ACC112 (cell line): Measurements from ENCODE around the gene RUBCNL.

Experiments
- H2AFZ ChIP-seq: fragments of 200-600 bp; sonication (generic); one replicate; pipeline ENCODE4 v1.6.0; 2017; ENCODE audit warnings: antibody characterized with exemption, low read length; ENCODE audit not compliant: unreplicated experiment
- H3K27ac ChIP-seq: fragments of 200-600 bp; sonication (generic); 2 replicates; pipeline ENCODE4 v1.5.1; 2014; ENCODE audit warnings: low read depth, mild to moderate bottlenecking, antibody characterized with exemption, low read length, moderate library complexity
- H3K27me3 ChIP-seq: fragments of 200-600 bp; sonication (generic); 2 replicates; pipeline ENCODE4 v1.6.1; 2014; ENCODE audit warnings: mild to moderate bottlenecking, antibody characterized with exemption, low read length, moderate library complexity, mixed read lengths; ENCODE audit not compliant: insufficient read depth
- H3K36me3 ChIP-seq: fragments of 200-600 bp; sonication (generic); 2 replicates; pipeline ENCODE4 v1.6.1; 2016; ENCODE audit warnings: mild to moderate bottlenecking, antibody characterized with exemption, low read length, moderate library complexity, mixed read lengths; ENCODE audit not compliant: insufficient read depth
- H3K4me1 ChIP-seq: fragments of 200-600 bp; sonication (generic); one replicate; pipeline ENCODE4 v1.6.1; 2016; ENCODE audit warnings: low read length, mixed read lengths; ENCODE audit not compliant: insufficient read depth, unreplicated experiment, control insufficient read depth
- H3K4me3 ChIP-seq: fragments of 200-600 bp; sonication (generic); 2 replicates; pipeline ENCODE4 v1.5.1; 2014; ENCODE audit warnings: mild to moderate bottlenecking, low read depth, low read length
- H3K79me2 ChIP-seq: fragments of 200-600 bp; sonication (generic); one replicate; pipeline ENCODE4 v1.6.0; 2016; ENCODE audit warnings: low read length; ENCODE audit not compliant: control insufficient read depth, unreplicated experiment, insufficient read depth

The RUBCNL gene

DNA sequence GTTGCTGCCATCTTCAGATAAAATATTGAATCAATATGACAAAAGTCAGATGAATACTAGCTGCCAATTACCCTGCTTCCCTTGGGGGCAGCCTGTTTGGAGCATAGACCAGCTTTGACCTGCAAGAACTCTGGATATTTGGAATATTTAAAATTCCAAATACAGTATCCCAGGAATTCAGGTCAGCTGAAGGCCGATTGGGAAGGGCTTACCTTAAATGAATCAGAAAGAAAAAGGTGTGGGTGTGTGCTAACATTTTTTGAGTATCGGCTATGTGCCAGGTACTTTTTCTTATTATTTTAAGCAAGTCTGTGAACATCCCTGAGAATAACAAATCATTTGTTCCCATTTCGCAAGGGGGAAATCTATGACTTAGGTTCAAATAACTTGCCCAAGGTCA is 1.8 kb upstream of the RUBCNL start:
- H3K4me1 ChIP-seq: peaks cover 3% of the 10 kb centered on the region
- H3K27ac ChIP-seq: no peak overlapping the region
- H3K36me3 ChIP-seq: no peaks in the 10 kb centered on the region
- H2AFZ ChIP-seq: no peak overlapping the region
- no peak overlapping the region for H3K4me3 ChIP-seq
- H3K27me3 ChIP-seq: 0 out of 2 replicates have a peak, but pooled peaks cover 9% of the 10 kb centered on the region
- H3K79me2 ChIP-seq: no peaks in the 10 kb centered on the region

GRCh38 chr13:46388308-46388707 is 1.3 kb upstream of the RUBCNL start:
- H3K36me3 ChIP-seq: no peaks in the 10 kb centered on the region
- H3K4me1 ChIP-seq: peaks cover 3% of the 10 kb centered on the region
- no peak overlapping the region for H3K4me3 ChIP-seq
- no peaks in the 10 kb centered on the region for H3K79me2 ChIP-seq
- 0 out of 2 replicates have a peak, but pooled peaks cover 9% of the 10 kb centered on the region for H3K27me3 ChIP-seq
- H3K27ac ChIP-seq: no peak overlapping the region
- H2AFZ ChIP-seq: no peak overlapping the region

DNA sequence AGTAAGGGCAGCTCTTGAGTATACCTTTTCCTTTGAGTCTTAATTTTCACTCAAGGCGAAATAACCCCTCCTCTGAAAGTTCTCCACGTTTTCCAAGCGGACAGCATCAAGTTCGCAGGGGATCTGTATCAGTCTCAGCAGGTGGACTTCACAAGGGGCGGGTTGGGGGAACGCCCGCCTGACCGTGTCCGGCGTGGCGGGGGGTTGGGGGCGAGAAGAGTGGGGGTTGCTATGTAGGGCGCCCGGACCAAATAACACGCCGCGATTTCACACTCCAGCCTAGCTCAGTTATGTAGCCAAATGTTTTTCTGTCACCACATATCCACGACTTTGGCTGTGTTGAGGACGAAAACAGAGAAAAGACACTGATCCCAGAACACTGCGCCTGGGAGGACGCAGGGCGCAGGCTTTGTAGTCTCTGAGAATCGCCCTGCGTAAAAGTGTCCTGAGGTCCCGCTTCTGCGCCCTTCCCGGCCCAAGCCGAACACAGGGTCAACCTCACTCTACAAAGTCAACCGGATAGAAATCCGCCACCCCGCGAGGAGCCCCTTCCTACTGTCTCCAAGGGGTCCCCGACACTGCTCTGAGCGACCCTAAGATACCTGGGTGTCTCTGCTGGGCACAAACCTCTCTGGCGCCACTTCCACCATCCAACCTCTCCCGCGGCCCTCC is 524 bp downstream of the RUBCNL start:
- Histone ChIP-seq H3K4me3 (peak overlapping the region; percentile 89), H3K27me3 (0 out of 2 replicates have a peak, but pooled peaks cover 9% of the 10 kb centered on the region), H3K4me1 (peaks cover 3% of the 10 kb centered on the region), H3K79me2 (no peaks in the 10 kb centered on the region), H3K27ac (no peak overlapping the region), H2AFZ (peak overlapping the region; percentile 83), H3K36me3 (no peaks in the 10 kb centered on the region)

- Histone ChIP-seq H3K27ac (no peak overlapping the region), H2AFZ (no peak overlapping the region), H3K4me1 (peaks cover 3% of the 10 kb centered on the region), H3K4me3 (no peak overlapping the region; the same call in 1 of the 2 replicates), H3K36me3 (no peaks in the 10 kb centered on the region), H3K27me3 (0 out of 2 replicates have a peak, but pooled peaks cover 9% of the 10 kb centered on the region), H3K79me2 (no peaks in the 10 kb centered on the region)
These were observed 1.1 kb downstream of the RUBCNL start for GRCh38 chr13:46385946-46386345.

DNA sequence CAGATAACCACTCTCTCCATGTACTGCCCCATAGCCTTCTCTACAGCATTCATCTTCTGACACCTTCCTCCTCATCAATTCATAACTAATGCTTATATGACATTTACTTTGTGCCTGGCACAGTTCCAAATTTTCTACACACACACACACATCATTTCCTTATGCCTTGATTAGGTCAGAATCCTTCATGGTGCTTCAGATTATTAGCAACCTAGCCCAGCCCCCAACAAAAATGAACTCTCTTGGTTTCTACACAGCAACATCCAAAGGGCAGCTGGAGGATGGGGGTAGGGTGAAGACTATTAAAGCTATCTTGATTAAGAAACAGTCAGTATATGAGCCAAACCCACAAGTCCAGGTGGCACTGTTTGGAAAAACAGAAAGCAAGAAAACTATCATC is 3.7 kb downstream of the RUBCNL start:
- 0 out of 2 replicates have a peak, but pooled peaks cover 9% of the 10 kb centered on the region for H3K27me3 ChIP-seq
- H2AFZ ChIP-seq: no peak overlapping the region
- no peaks in the 10 kb centered on the region for H3K79me2 ChIP-seq
- no peak overlapping the region for H3K27ac ChIP-seq
- H3K4me1 ChIP-seq: peaks cover 3% of the 10 kb centered on the region
- no peak overlapping the region for H3K4me3 ChIP-seq
- H3K36me3 ChIP-seq: no peaks in the 10 kb centered on the region

- Histone ChIP-seq H3K4me3 (no peak overlapping the region), H3K4me1 (no peaks in the 10 kb centered on the region), H3K27ac (no peak overlapping the region), H3K27me3 (0 out of 2 replicates have a peak, but pooled peaks cover 9% of the 10 kb centered on the region), H2AFZ (no peak overlapping the region), H3K79me2 (no peaks in the 10 kb centered on the region), H3K36me3 (no peaks in the 10 kb centered on the region)
These were observed 4.8 kb downstream of the RUBCNL start for GRCh38 chr13:46382224-46382623.

GRCh38 chr13:46380242-46380641 is 6.8 kb downstream of the RUBCNL start:
- Histone ChIP-seq H3K4me3 (no peak overlapping the region), H3K36me3 (no peaks in the 10 kb centered on the region), H3K4me1 (no peaks in the 10 kb centered on the region), H3K79me2 (no peaks in the 10 kb centered on the region), H3K27ac (no peak overlapping the region), H3K27me3 (no peaks in the 10 kb centered on the region), H2AFZ (no peak overlapping the region)

GRCh38 chr13:46379611-46380010 is 7.4 kb downstream of the RUBCNL start:
- no peak overlapping the region for H3K4me3 ChIP-seq
- no peaks in the 10 kb centered on the region for H3K79me2 ChIP-seq
- H3K4me1 ChIP-seq: no peaks in the 10 kb centered on the region

GRCh38 chr13:46378411-46378810 is 8.6 kb downstream of the RUBCNL start:
- H3K4me1 ChIP-seq: no peaks in the 10 kb centered on the region
- H3K27ac ChIP-seq: no peak overlapping the region
- H2AFZ ChIP-seq: no peak overlapping the region
- no peaks in the 10 kb centered on the region for H3K79me2 ChIP-seq
- H3K27me3 ChIP-seq: no peaks in the 10 kb centered on the region
- H3K36me3 ChIP-seq: no peaks in the 10 kb centered on the region
- H3K4me3 ChIP-seq: no peak overlapping the region

More at GRCh38 chr13:46379611-46380010, 7.4 kb downstream of the RUBCNL start:
- H3K27me3 ChIP-seq: no peaks in the 10 kb centered on the region
- H3K27ac ChIP-seq: no peak overlapping the region
- H3K36me3 ChIP-seq: no peaks in the 10 kb centered on the region
- no peak overlapping the region for H2AFZ ChIP-seq

GRCh38 chr13:46377554-46377953 is 9.5 kb downstream of the RUBCNL start:
- H3K36me3 ChIP-seq: no peaks in the 10 kb centered on the region
- no peak overlapping the region for H2AFZ ChIP-seq
- H3K4me3 ChIP-seq: no peak overlapping the region
- no peak overlapping the region for H3K27ac ChIP-seq
- H3K79me2 ChIP-seq: no peaks in the 10 kb centered on the region
- no peaks in the 10 kb centered on the region for H3K4me1 ChIP-seq
- no peaks in the 10 kb centered on the region for H3K27me3 ChIP-seq

DNA sequence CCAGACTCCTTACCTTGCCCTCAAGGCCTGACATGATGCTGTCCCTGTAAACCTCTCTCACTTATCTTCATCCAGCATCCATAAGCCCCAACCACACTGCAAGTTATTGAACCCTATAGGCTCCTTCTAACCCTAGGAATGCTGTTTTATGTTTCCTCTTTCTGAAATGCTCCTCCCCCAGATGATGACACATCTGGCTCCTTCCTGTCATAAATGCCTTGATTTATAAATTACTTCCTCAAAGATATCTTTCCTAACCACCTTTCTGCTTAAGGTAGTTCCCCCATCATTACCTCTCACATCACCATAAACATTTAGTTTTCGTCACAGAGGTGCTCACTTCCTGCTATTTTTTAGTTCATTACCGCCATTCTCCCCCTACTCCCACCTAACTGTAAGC is 12.3 kb downstream of the RUBCNL start:
- no peak overlapping the region for H3K4me3 ChIP-seq
- no peaks in the 10 kb centered on the region for H3K79me2 ChIP-seq
- H3K4me1 ChIP-seq: peaks cover 11% of the 10 kb centered on the region
- no peak overlapping the region for H3K27ac ChIP-seq
- no peak overlapping the region for H2AFZ ChIP-seq
- no peaks in the 10 kb centered on the region for H3K36me3 ChIP-seq
- no peaks in the 10 kb centered on the region for H3K27me3 ChIP-seq
